GM10266 (cell line): Measurements from ENCODE around the gene TSPAN19.

Experiments
- DNase-seq: peaks from one replicate; pipeline ENCODE4 v3.0.0; 2012; ENCODE audit errors: extremely low spot score
- CTCF ChIP-seq: IDR thresholded peaks from 2 replicates; pipeline ENCODE4 v1.5.1; 2012; ENCODE audit warnings: mild to moderate bottlenecking, low read depth; ENCODE audit not compliant: control insufficient read depth, insufficient read depth; ENCODE audit errors: missing control alignments

Gene TSPAN19

GRCh38 chr12:85002778-85003296 is 33.2 kb downstream of the TSPAN19 start:
- DNase-seq, result no peak
- TF ChIP-seq CTCF, result no peak

GRCh38 chr12:85000729-85001128 is 35.3 kb downstream of the TSPAN19 start:
- no peak for DNase-seq
- no peak for TF ChIP-seq CTCF

GRCh38 chr12:84998341-84998740 is 37.7 kb downstream of the TSPAN19 start:
- DNase-seq, result no peak
- TF ChIP-seq CTCF, result no peak

GRCh38 chr12:84996759-84997158 is 39.3 kb downstream of the TSPAN19 start:
- DNase-seq, result no peak
- TF ChIP-seq CTCF, result no peak

GRCh38 chr12:84995641-84996040 is 40.4 kb downstream of the TSPAN19 start:
- DNase-seq, result no peak
- TF ChIP-seq CTCF, result no peak

GRCh38 chr12:84994426-84994825 is 41.7 kb downstream of the TSPAN19 start:
- no peak for DNase-seq
- no peak for TF ChIP-seq CTCF

- no peak for DNase-seq
- TF ChIP-seq CTCF, result no peak
Measured at GRCh38 chr12:84986586-84986985, 49.5 kb downstream of the TSPAN19 start.
